ENCODE data around the gene PPP1R3E. TPM values are rescaled to one million over a fixed set of nuclear protein-coding genes. Genes with fewer than 3 reads are reported as not detected.
"Not testable (repeated sequence)": the region's sequence is repeated elsewhere in the genome, so short reads cannot be mapped to it uniquely, and the experiment has no call there.

PPP1R3E gene
- polyA plus RNA-seq, 1 donor from 2014 or later, result 17.2 TPM

DNA sequence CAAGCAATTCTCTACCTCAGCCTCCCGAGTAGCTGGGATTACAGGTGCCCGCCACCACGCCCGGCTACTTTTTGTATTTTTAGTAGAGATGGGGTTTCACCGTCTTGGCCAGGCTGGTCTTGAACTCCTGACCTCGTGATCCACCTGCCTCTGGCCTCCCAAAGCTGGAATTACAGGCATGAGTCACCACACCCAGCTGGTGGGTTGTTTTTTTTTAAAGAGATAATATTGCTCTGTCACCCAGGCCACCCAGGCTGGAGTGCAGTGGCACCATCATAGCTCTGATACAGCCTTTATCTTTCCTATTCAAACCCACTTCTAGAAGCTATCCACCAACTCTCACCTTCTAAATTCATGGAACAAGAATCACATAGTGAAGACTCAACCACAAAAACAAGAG lies 24.7 kb downstream of the PPP1R3E start:
- H4K20me1 ChIP-seq (ENCODE audit: insufficient read depth); H3K79me2 ChIP-seq (replicated peaks; ENCODE audit: insufficient read depth, low read length); H3K4me2 ChIP-seq (ENCODE audit: low read length); H3K9me3 ChIP-seq (ENCODE audit: low read length); H3K27me3 ChIP-seq (ENCODE audit: insufficient read depth, low read depth, low read length); H3K27ac ChIP-seq (ENCODE audit: low read length); H3K4me3 ChIP-seq (ENCODE audit: low read length); H2AFZ ChIP-seq (ENCODE audit: low read depth, low read length); H3K9me2 ChIP-seq (ENCODE audit: insufficient read depth, low read length); H3F3A ChIP-seq (ENCODE audit: insufficient read depth, low read length, poor library complexity, severe bottlenecking); H3K9ac ChIP-seq (ENCODE audit: low read length): not testable (repeated sequence)
- H3K36me3 ChIP-seq (ENCODE audit: insufficient read depth, low read length), result peaks cover 12% of the 10 kb centered on the region

DNA sequence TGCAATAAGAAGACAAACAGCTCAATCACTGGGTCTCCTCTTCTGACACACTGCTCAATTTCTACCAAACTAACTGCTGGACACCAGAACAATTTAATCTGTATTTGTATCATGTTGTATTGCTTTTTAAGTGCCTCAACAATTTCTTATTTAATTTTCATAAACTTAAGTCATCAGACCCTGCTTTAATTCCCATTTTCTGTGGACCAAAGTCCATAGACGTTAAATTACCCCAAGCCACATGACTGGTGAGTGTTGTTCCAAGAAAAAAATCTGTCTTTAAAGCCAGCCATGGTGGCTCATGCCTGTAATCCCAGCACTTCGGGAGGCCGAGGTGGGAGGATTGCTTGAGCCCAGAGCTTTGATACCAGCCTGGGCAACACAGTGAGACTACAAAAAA lies 25.5 kb downstream of the PPP1R3E start:
- TF ChIP-seq MXI1 (conservative IDR thresholded peaks at IDR 0.05; ENCODE audit: poor library complexity, severe bottlenecking) (no peak), TAF1 (IDR thresholded peaks at IDR 0.05; ENCODE audit: low read depth) (no peak), POLR2AphosphoS5 (IDR thresholded peaks at IDR 0.05) (no peak), EZH2 (IDR thresholded peaks at IDR 0.05; ENCODE audit: borderline replicate concordance, insufficient read depth, low read length, poor library complexity, severe bottlenecking) (no peak)
- TF ChIP-seq, protein P1, sequence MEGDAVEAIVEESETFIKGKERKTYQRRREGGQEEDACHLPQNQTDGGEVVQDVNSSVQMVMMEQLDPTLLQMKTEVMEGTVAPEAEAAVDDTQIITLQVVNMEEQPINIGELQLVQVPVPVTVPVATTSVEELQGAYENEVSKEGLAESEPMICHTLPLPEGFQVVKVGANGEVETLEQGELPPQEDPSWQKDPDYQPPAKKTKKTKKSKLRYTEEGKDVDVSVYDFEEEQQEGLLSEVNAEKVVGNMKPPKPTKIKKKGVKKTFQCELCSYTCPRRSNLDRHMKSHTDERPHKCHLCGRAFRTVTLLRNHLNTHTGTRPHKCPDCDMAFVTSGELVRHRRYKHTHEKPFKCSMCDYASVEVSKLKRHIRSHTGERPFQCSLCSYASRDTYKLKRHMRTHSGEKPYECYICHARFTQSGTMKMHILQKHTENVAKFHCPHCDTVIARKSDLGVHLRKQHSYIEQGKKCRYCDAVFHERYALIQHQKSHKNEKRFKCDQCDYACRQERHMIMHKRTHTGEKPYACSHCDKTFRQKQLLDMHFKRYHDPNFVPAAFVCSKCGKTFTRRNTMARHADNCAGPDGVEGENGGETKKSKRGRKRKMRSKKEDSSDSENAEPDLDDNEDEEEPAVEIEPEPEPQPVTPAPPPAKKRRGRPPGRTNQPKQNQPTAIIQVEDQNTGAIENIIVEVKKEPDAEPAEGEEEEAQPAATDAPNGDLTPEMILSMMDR (IDR thresholded peaks at IDR 0.05; ENCODE audit: poor library complexity, severe bottlenecking), result no peak
- TF ChIP-seq, protein P2, sequence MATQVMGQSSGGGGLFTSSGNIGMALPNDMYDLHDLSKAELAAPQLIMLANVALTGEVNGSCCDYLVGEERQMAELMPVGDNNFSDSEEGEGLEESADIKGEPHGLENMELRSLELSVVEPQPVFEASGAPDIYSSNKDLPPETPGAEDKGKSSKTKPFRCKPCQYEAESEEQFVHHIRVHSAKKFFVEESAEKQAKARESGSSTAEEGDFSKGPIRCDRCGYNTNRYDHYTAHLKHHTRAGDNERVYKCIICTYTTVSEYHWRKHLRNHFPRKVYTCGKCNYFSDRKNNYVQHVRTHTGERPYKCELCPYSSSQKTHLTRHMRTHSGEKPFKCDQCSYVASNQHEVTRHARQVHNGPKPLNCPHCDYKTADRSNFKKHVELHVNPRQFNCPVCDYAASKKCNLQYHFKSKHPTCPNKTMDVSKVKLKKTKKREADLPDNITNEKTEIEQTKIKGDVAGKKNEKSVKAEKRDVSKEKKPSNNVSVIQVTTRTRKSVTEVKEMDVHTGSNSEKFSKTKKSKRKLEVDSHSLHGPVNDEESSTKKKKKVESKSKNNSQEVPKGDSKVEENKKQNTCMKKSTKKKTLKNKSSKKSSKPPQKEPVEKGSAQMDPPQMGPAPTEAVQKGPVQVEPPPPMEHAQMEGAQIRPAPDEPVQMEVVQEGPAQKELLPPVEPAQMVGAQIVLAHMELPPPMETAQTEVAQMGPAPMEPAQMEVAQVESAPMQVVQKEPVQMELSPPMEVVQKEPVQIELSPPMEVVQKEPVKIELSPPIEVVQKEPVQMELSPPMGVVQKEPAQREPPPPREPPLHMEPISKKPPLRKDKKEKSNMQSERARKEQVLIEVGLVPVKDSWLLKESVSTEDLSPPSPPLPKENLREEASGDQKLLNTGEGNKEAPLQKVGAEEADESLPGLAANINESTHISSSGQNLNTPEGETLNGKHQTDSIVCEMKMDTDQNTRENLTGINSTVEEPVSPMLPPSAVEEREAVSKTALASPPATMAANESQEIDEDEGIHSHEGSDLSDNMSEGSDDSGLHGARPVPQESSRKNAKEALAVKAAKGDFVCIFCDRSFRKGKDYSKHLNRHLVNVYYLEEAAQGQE (IDR thresholded peaks at IDR 0.05; ENCODE audit: borderline replicate concordance), result no peak
- Histone ChIP-seq H2AFZ (ENCODE audit: low read depth, low read length) (no peak overlapping the region), H3K79me2 (replicated peaks; ENCODE audit: insufficient read depth, low read length) (no peaks in the 10 kb centered on the region), H3K9me3 (ENCODE audit: low read length) (no peaks in the 10 kb centered on the region), H3K4me2 (ENCODE audit: low read length) (no peak overlapping the region), H3K36me3 (ENCODE audit: insufficient read depth, low read length) (peaks cover 12% of the 10 kb centered on the region), H3K9ac (ENCODE audit: low read length) (no peak overlapping the region), H3K4me3 (ENCODE audit: low read length) (no peak overlapping the region), H3F3A (ENCODE audit: insufficient read depth, low read length, poor library complexity, severe bottlenecking) (no peaks in the 10 kb centered on the region), H4K20me1 (ENCODE audit: insufficient read depth) (no peaks in the 10 kb centered on the region), H3K27ac (ENCODE audit: low read length) (no peak overlapping the region), H3K27me3 (ENCODE audit: insufficient read depth, low read depth, low read length) (no peaks in the 10 kb centered on the region), H3K9me2 (ENCODE audit: insufficient read depth, low read length) (no peaks in the 10 kb centered on the region)

DNA sequence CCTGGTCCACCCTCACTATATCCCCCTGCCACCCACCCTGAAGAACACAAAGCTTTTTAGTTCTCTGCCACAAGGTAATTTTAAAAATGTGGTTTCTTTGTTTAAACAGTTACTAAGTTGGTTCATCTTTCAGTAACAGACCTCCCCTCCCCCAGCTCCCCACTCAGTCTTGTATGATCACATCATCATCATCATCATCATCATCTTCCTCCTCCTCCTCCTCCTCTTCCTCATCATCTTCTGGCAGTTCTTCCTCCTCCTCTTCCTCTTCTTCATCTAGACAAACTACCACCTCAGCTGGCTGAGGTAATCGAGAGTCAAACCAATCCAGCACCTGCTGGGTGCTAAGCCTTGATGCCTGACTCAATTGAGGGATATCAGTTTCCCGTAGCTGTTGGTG lies 27.2 kb downstream of the PPP1R3E start:
- Histone ChIP-seq H3F3A (ENCODE audit: insufficient read depth, low read length, poor library complexity, severe bottlenecking) (no peaks in the 10 kb centered on the region), H3K9me2 (ENCODE audit: insufficient read depth, low read length) (no peaks in the 10 kb centered on the region), H3K9ac (ENCODE audit: low read length) (no peak overlapping the region), H3K27me3 (ENCODE audit: insufficient read depth, low read depth, low read length) (no peaks in the 10 kb centered on the region), H3K9me3 (ENCODE audit: low read length) (no peaks in the 10 kb centered on the region), H3K36me3 (ENCODE audit: insufficient read depth, low read length) (peaks cover 12% of the 10 kb centered on the region), H2AFZ (ENCODE audit: low read depth, low read length) (no peak overlapping the region), H3K4me2 (ENCODE audit: low read length) (no peak overlapping the region), H4K20me1 (ENCODE audit: insufficient read depth) (no peaks in the 10 kb centered on the region), H3K27ac (ENCODE audit: low read length) (no peak overlapping the region), H3K4me3 (ENCODE audit: low read length) (no peak overlapping the region), H3K79me2 (replicated peaks; ENCODE audit: insufficient read depth, low read length) (no peaks in the 10 kb centered on the region)
- TF ChIP-seq SMC3 (conservative IDR thresholded peaks at IDR 0.05; ENCODE audit: poor library complexity) (no peak), EP300 (conservative IDR thresholded peaks at IDR 0.05; ENCODE audit: poor library complexity, severe bottlenecking) (no peak), MXI1 (conservative IDR thresholded peaks at IDR 0.05; ENCODE audit: poor library complexity, severe bottlenecking) (no peak), RAD21 (conservative IDR thresholded peaks at IDR 0.05) (no peak), POLR2AphosphoS5 (IDR thresholded peaks at IDR 0.05) (no peak), TAF1 (IDR thresholded peaks at IDR 0.05; ENCODE audit: low read depth) (no peak)
- TF ChIP-seq, protein P2 (IDR thresholded peaks at IDR 0.05; ENCODE audit: borderline replicate concordance), result no peak
- TF ChIP-seq, protein P1 (IDR thresholded peaks at IDR 0.05; ENCODE audit: poor library complexity, severe bottlenecking), result no peak

All from neural cell (in vitro differentiated cells).